ENCODE data around the gene TCF7L1. TPM values are rescaled to one million over a fixed set of nuclear protein-coding genes. Genes with fewer than 3 reads are reported as not detected.
"Not testable (repeated sequence)": the region's sequence is repeated elsewhere in the genome, so short reads cannot be mapped to it uniquely, and the experiment has no call there.

Gene TCF7L1
- total RNA-seq, 1 donor from 2014 or later = 0.53 TPM

- DNase-seq (ENCODE audit: low read depth) = no peak
These were observed 185.3 kb downstream of the TCF7L1 start for GRCh38 chr2:85318222-85319074.

GRCh38 chr2:85319796-85320195 is 186.6 kb downstream of the TCF7L1 start:
- DNase-seq (ENCODE audit: low read depth) = no peak

- DNase-seq (ENCODE audit: low read depth) = no peak
These were observed 190.3 kb downstream of the TCF7L1 start for GRCh38 chr2:85323351-85323987.

GRCh38 chr2:85323988-85324367 is 190.8 kb downstream of the TCF7L1 start:
- DNase-seq (ENCODE audit: low read depth) = not testable (repeated sequence)

- no peak for DNase-seq (ENCODE audit: low read depth)
These were observed 191.7 kb downstream of the TCF7L1 start for GRCh38 chr2:85324639-85325465.

- no peak for DNase-seq (ENCODE audit: low read depth)
These were observed 192.2 kb downstream of the TCF7L1 start for GRCh38 chr2:85325466-85325811.

GRCh38 chr2:85326406-85327159 is 193.4 kb downstream of the TCF7L1 start:
- DNase-seq (ENCODE audit: low read depth) = no peak

- peak; percentile 56 for DNase-seq (ENCODE audit: low read depth)
These were observed 194.1 kb downstream of the TCF7L1 start for GRCh38 chr2:85327160-85327821.

GRCh38 chr2:85327822-85328617 is 194.8 kb downstream of the TCF7L1 start, which contains the start of gene TGOLN2:
Gene TGOLN2, minus strand, starts transcription at chr2:85327989. Its CDS starts 27 bp downstream, at chr2:85327962.
- peak; percentile 95 for DNase-seq (ENCODE audit: low read depth)

- DNase-seq (ENCODE audit: low read depth) = no peak
These were observed 196.0 kb downstream of the TCF7L1 start for GRCh38 chr2:85329181-85329651.

GRCh38 chr2:85329701-85330100 is 196.5 kb downstream of the TCF7L1 start:
- not testable (repeated sequence) for DNase-seq (ENCODE audit: low read depth)

GRCh38 chr2:85330839-85331636 is 197.8 kb downstream of the TCF7L1 start:
- no peak for DNase-seq (ENCODE audit: low read depth)

- not testable (repeated sequence) for DNase-seq (ENCODE audit: low read depth)
These were observed 200.7 kb downstream of the TCF7L1 start for GRCh38 chr2:85333877-85334276.

GRCh38 chr2:85334928-85335327 is 201.7 kb downstream of the TCF7L1 start:
- no peak for DNase-seq (ENCODE audit: low read depth)

- DNase-seq (ENCODE audit: low read depth) = no peak
These were observed 207.1 kb downstream of the TCF7L1 start for GRCh38 chr2:85340034-85340892.

GRCh38 chr2:85341269-85342029 is 208.3 kb downstream of the TCF7L1 start:
- no peak for DNase-seq (ENCODE audit: low read depth)

GRCh38 chr2:85342156-85342555 is 209.0 kb downstream of the TCF7L1 start:
- no peak for DNase-seq (ENCODE audit: low read depth)

Data from myocyte (in vitro differentiated cells).